GM23338 (cell line): Measurements from ENCODE around the gene CCDC134. TPM values are rescaled to one million over a fixed set of nuclear protein-coding genes. Genes with fewer than 3 reads are reported as not detected.
A peak's percentile ranks its signal among the peaks of the same experiment; 100 is the strongest.

ENCODE experiments used
- ATAC-seq: fragments of 200-7000 bp; cut with Tn5 transposase; 3 replicates; pipeline ENCODE4 v1.9.1; 2020
- DNase-seq: peaks from one replicate; pipeline ENCODE4 v3.0.0-alpha.2; 2015; ENCODE audit warnings: low spot score
- H2AFZ ChIP-seq: fragments of 200-600 bp; sonication (generic); 2 replicates; pipeline ENCODE4 v1.8.0; 2016; ENCODE audit warnings: antibody characterized with exemption, mild to moderate bottlenecking, moderate library complexity
- H3F3A ChIP-seq: fragments of 200-600 bp; sonication (generic); replicated peaks from 2 replicates; pipeline ENCODE4 v1.8.0; 2017; ENCODE audit warnings: antibody characterized with exemption, mixed run types, low read depth
- H3K27ac ChIP-seq: fragments of 200-600 bp; sonication (generic); 2 replicates; pipeline ENCODE4 v1.6.1; 2016; ENCODE audit warnings: low read depth
- H3K27me3 ChIP-seq: fragments of 200-600 bp; sonication (generic); 2 replicates; pipeline ENCODE4 v1.8.0; 2016; ENCODE audit warnings: mild to moderate bottlenecking, mixed run types, moderate library complexity; ENCODE audit not compliant: insufficient read depth
- H3K36me3 ChIP-seq: fragments of 200-600 bp; sonication (generic); 2 replicates; pipeline ENCODE4 v1.8.0; 2016; ENCODE audit warnings: mild to moderate bottlenecking; ENCODE audit not compliant: insufficient read depth
- H3K4me1 ChIP-seq: fragments of 200-600 bp; sonication (generic); 2 replicates; pipeline ENCODE4 v1.8.0; 2016; ENCODE audit warnings: mild to moderate bottlenecking, moderate library complexity; ENCODE audit not compliant: insufficient read depth
- H3K4me2 ChIP-seq: fragments of 200-600 bp; sonication (generic); 2 replicates; pipeline ENCODE4 v1.7.1; 2017; ENCODE audit warnings: mixed run types
- H3K4me3 ChIP-seq: fragments of 200-600 bp; sonication (generic); 2 replicates; pipeline ENCODE4 v1.6.1; 2016; ENCODE audit warnings: mixed run types
- H3K79me2 ChIP-seq: fragments of 200-600 bp; sonication (generic); replicated peaks from 2 replicates; pipeline ENCODE4 v1.8.0; 2017; ENCODE audit warnings: mild to moderate bottlenecking; ENCODE audit not compliant: insufficient read depth
- H3K9me2 ChIP-seq: fragments of 200-600 bp; sonication (generic); 2 replicates; pipeline ENCODE4 v1.8.0; 2017; ENCODE audit not compliant: insufficient read depth
- H4K20me1 ChIP-seq: fragments of 200-600 bp; sonication (generic); replicated peaks from 2 replicates; pipeline ENCODE4 v1.8.0; 2017; ENCODE audit warnings: mild to moderate bottlenecking; ENCODE audit not compliant: insufficient read depth
- H3K27ac Mint-ChIP-seq: 2 replicates; pipeline ENCODE4 v1.8.0; 2020; ENCODE audit warnings: inconsistent platforms, mild to moderate bottlenecking, moderate library complexity, mixed read lengths
- H3K27me3 Mint-ChIP-seq: 3 replicates; pipeline ENCODE4 v1.8.0; 2022; ENCODE audit warnings: low read depth, mild to moderate bottlenecking, moderate library complexity, mixed read lengths, inconsistent platforms; ENCODE audit not compliant: insufficient read depth, poor library complexity
- H3K36me3 Mint-ChIP-seq: 3 replicates; pipeline ENCODE4 v1.8.0; 2021; ENCODE audit warnings: low read depth, mild to moderate bottlenecking, inconsistent platforms, moderate library complexity, mixed read lengths
- H3K4me1 Mint-ChIP-seq: 3 replicates; pipeline ENCODE4 v1.8.0; 2020; ENCODE audit warnings: mild to moderate bottlenecking, inconsistent platforms, mixed read lengths
- H3K4me3 Mint-ChIP-seq: 3 replicates; pipeline ENCODE4 v1.8.0; 2021; ENCODE audit warnings: moderate library complexity, mild to moderate bottlenecking, inconsistent platforms, mixed read lengths
- H3K9me3 Mint-ChIP-seq: 3 replicates; pipeline ENCODE4 v1.8.0; 2020; ENCODE audit warnings: moderate library complexity, mild to moderate bottlenecking, inconsistent platforms, mixed read lengths
- CTCF ChIP-seq, 2 experiments: fragments of 200-600 bp in 1 of 2; sonication (generic) in 1 of 2; conservative IDR thresholded peaks; 2 replicates each; pipeline versions ENCODE4 v1.5.1 to v1.6.1; 2016 to 2017; ENCODE audit warnings: antibody characterized with exemption in 2 of 2, low read depth in 2 of 2, mild to moderate bottlenecking in 2 of 2, moderate library complexity in 1 of 2
- NANOG ChIP-seq: IDR thresholded peaks from 2 replicates; pipeline ENCODE4 v1.6.1; 2016; ENCODE audit warnings: antibody characterized with exemption, borderline replicate concordance
- ZNF462 ChIP-seq: fragments of 250-450 bp; sonication (Bioruptor Pico); IDR thresholded peaks from 2 replicates; pipeline ENCODE4 v1.5.0; 2020; ENCODE audit warnings: mild to moderate bottlenecking, moderate library complexity
- polyA plus RNA-seq: library from polyadenylated mRNA; unstranded; fragments of >200 nt; fragmentation: Nextera tagmentation; extraction: Ambion mirVana; gene quantifications from 2 replicates; pipeline ENCODE4 v1.2.1, GENCODE V29; 2016
- total RNA-seq: library from RNA; depleted of rRNA; stranded (reverse); fragments of >200 nt; shearing (Covaris generic); gene quantifications from 2 replicates; pipeline ENCODE4 v1.2.3, GENCODE V29; 2014

Gene CCDC134
- total and polyA plus RNA-seq, 2 experiments from 2014 or later: 2.7 to 24.5 TPM

DNA sequence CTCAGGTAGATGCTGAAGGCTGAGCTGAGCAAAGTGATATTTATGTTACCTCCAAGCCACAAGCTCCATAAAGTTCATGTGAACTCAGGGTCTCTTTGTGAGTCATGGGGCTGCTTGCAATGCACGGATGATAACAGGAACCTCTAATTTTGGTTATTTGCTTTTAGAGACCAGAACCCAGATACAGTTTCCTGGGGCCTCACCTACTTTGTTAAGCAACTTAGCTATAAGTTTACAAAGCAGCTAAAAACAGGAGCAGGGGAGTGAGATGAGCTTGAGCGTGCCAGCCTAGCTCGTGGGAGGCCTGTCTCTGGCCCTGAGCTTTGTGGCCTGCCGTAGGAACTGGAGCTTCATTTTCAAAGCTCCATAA, 61.7 kb downstream of the CCDC134 start:
- no peak overlapping the region for H3K4me3 Mint-ChIP-seq
- H3K36me3 ChIP-seq: peaks cover 16% of the 10 kb centered on the region
- no peak overlapping the region for H3K4me2 ChIP-seq
- peaks cover 18% of the 10 kb centered on the region for H3K4me1 ChIP-seq
- H3K79me2 ChIP-seq: peaks cover 88% of the 10 kb centered on the region
- H3K9me2 ChIP-seq: no peaks in the 10 kb centered on the region
- H3K27ac Mint-ChIP-seq: no peak overlapping the region
- no peaks in the 10 kb centered on the region for H3F3A ChIP-seq
- H3K27ac ChIP-seq: peak overlapping the region; percentile 47; the same call in 1 of the 2 replicates
- peaks cover 16% of the 10 kb centered on the region for H3K36me3 Mint-ChIP-seq
- H3K9me3 Mint-ChIP-seq: no peaks in the 10 kb centered on the region
- ATAC-seq: no peak; the same call in 2 of the 3 replicates
- no peaks in the 10 kb centered on the region for H3K27me3 ChIP-seq
- no peak overlapping the region for H2AFZ ChIP-seq
- no peak for TF ChIP-seq CTCF (conservative IDR thresholded peaks at IDR 0.05; ENCODE audit: low read depth in 2 of 2)
- no peak overlapping the region for H3K4me3 ChIP-seq
- peaks cover 5% of the 10 kb centered on the region for H3K27me3 Mint-ChIP-seq
- peaks cover 21% of the 10 kb centered on the region for H3K4me1 Mint-ChIP-seq
- no peak for DNase-seq
- peaks cover 65% of the 10 kb centered on the region for H4K20me1 ChIP-seq

DNA sequence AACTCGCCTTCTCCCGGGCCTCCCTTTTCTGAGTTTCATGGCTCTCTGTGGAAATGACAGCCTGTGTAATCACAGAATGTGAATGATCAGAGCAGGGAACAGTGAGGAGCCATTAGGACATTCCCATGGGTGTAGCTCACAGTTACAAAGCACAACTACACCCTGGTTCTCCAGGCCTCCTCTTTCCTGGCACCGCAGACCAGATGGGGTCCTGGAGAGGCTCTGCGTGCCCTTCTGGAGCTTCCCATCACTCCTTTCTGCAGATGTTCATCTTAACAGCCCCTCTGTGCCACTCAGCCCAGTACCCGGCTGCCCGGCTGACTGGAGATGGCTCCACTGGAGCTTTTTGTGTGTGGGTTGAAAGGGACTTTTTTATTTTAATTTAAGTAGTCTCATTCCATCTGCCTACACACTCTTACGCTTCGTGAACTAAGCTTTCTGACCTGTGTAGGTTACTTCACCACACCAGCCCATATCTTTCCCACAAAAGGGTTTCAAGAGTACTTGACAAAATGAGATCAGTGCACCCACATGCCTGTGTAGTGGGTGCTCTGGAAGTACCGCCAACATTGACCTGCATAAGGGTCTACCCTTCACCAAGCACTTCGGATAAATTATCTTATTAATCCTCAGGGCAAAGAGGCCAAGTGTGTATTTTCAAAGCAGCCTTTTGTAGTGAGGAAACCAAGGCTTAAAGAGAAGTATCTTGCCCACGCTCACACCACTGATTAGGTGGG, 62.2 kb downstream of the CCDC134 start:
- no peak for DNase-seq
- Mint-ChIP-seq H3K27me3 (peaks cover 5% of the 10 kb centered on the region), H3K9me3 (no peaks in the 10 kb centered on the region), H3K27ac (peak overlapping the region; percentile 80), H3K4me1 (peaks cover 17% of the 10 kb centered on the region), H3K4me3 (no peak overlapping the region), H3K36me3 (peaks cover 22% of the 10 kb centered on the region)
- H4K20me1 ChIP-seq: peaks cover 63% of the 10 kb centered on the region
- H3K4me3 ChIP-seq: no peak overlapping the region
- H3F3A ChIP-seq: no peaks in the 10 kb centered on the region
- no peaks in the 10 kb centered on the region for H3K9me2 ChIP-seq
- H3K4me2 ChIP-seq: no peak overlapping the region
- peak overlapping the region; percentile 47 for H3K27ac ChIP-seq
- no peak for TF ChIP-seq NANOG
- H2AFZ ChIP-seq: no peak overlapping the region
- H3K4me1 ChIP-seq: 0 out of 2 replicates have a peak, but pooled peaks cover 15% of the 10 kb centered on the region
- peak; percentile 25 for ATAC-seq
- peaks cover 18% of the 10 kb centered on the region for H3K36me3 ChIP-seq
- peaks cover 83% of the 10 kb centered on the region for H3K79me2 ChIP-seq
- H3K27me3 ChIP-seq: no peaks in the 10 kb centered on the region

GRCh38 chr22:41863472-41863871, 63.0 kb downstream of the CCDC134 start:
- H3K9me2 ChIP-seq: no peaks in the 10 kb centered on the region
- H2AFZ ChIP-seq: no peak overlapping the region
- H3K4me1 ChIP-seq: 0 out of 2 replicates have a peak, but pooled peaks cover 15% of the 10 kb centered on the region
- H3K4me3 ChIP-seq: no peak overlapping the region
- H3K27me3 ChIP-seq: no peaks in the 10 kb centered on the region
- H3K9me3 Mint-ChIP-seq: no peaks in the 10 kb centered on the region
- peaks cover 15% of the 10 kb centered on the region for H3K4me1 Mint-ChIP-seq
- peaks cover 55% of the 10 kb centered on the region for H4K20me1 ChIP-seq
- H3K27ac ChIP-seq: peak overlapping the region; percentile 47; the same call in 1 of the 2 replicates
- H3K4me2 ChIP-seq: no peak overlapping the region
- ATAC-seq (peak; percentile 48), DNase-seq (no peak)
- H3F3A ChIP-seq: no peaks in the 10 kb centered on the region
- 0 out of 2 replicates have a peak overlapping the region, but pooled peaks have one; percentile 21 for H3K27ac Mint-ChIP-seq
- H3K27me3 Mint-ChIP-seq: peaks cover 5% of the 10 kb centered on the region
- no peak overlapping the region for H3K4me3 Mint-ChIP-seq
- H3K79me2 ChIP-seq: peaks cover 76% of the 10 kb centered on the region
- peaks cover 12% of the 10 kb centered on the region for H3K36me3 ChIP-seq
- H3K36me3 Mint-ChIP-seq: peaks cover 29% of the 10 kb centered on the region
- TF ChIP-seq ZNF462: no peak
